GM21526 (cell line): ENCODE data around the gene C2orf92.

Experiments used
- ATAC-seq: cut with Tn5 transposase; IDR thresholded peaks from one replicate; pipeline ENCODE4 v1.9.1; 2021; ENCODE audit warnings: moderate library complexity; ENCODE audit not compliant: unreplicated experiment, low FRiP score

Gene C2orf92

GRCh38 chr2:97740590-97741182 is 71.2 kb downstream of the C2orf92 start:
- ATAC-seq, result no peak

GRCh38 chr2:97741251-97741650 is 71.7 kb downstream of the C2orf92 start:
- ATAC-seq, result no peak

- ATAC-seq, result no peak
Observed at GRCh38 chr2:97741686-97742085, 72.2 kb downstream of the C2orf92 start.

- ATAC-seq, result no peak
Observed at GRCh38 chr2:97742381-97742847, 72.9 kb downstream of the C2orf92 start.

GRCh38 chr2:97743913-97744312 is 74.4 kb downstream of the C2orf92 start:
- ATAC-seq, result no peak

GRCh38 chr2:97745474-97746174 is 76.1 kb downstream of the C2orf92 start:
- no peak for ATAC-seq

- no peak for ATAC-seq
Observed at GRCh38 chr2:97747285-97747684, 77.8 kb downstream of the C2orf92 start.

- ATAC-seq, result no peak
Observed at GRCh38 chr2:97747716-97748115, 78.2 kb downstream of the C2orf92 start.

- ATAC-seq, result no peak
Observed at GRCh38 chr2:97749581-97749980, 80.1 kb downstream of the C2orf92 start.

GRCh38 chr2:97750017-97750416 is 80.5 kb downstream of the C2orf92 start:
- no peak for ATAC-seq

- no peak for ATAC-seq
Observed at GRCh38 chr2:97751752-97752151, 82.2 kb downstream of the C2orf92 start.
